Colon (tissue), 2 donors: ENCODE results near the gene PTPRJ.
"Not testable (repeated sequence)": the region's sequence is repeated elsewhere in the genome, so short reads cannot be mapped to it uniquely, and the experiment has no call there.

Source experiments
- FAIRE-seq: peaks from 2 replicates; lab custom pipeline; 2012; peaks lifted over from hg19 to GRCh38; lab: Jason Lieb, UNC
- donor health status: control.
- donor health status: control.

Gene PTPRJ

DNA sequence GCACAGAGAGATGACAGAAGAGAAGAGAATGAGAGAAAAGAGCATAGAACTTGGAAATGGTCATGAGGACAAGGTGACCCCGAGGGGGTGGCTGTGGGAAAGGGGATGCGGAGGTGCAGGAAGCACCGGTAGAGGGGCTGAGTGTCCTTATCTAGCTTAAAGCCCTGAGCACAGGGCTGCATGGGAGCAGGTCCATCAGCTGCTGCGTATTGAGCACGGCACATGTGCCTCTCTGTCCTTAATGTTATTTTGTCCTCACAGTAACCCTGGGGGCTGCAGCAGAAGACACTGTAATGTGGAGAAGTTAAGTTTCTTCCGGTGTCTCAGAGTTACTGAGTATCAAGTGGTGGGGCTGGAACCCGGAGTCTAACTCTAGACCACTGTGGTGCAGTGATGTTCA lies 141.9 kb downstream of the PTPRJ start:
- no peak for FAIRE-seq

DNA sequence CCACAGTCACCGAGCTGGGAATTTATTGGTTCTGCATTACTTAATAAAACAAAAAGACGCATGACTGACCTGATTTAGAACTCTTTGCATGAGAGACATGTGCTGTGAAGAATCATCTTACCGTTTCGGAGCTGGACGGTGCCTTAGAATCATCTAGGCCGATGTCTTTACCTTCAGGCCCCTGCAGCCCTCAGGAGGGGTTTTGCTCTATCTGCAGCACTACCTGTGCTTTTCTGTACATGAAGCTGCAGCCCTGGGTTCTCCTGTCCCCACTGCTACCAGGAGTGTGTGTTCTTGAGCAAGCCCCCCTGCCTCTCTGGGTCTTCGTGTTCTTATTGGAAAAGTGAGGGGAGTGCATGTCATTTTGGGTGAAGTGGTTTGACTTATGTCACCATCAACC lies 142.3 kb downstream of the PTPRJ start:
- no peak for FAIRE-seq

DNA sequence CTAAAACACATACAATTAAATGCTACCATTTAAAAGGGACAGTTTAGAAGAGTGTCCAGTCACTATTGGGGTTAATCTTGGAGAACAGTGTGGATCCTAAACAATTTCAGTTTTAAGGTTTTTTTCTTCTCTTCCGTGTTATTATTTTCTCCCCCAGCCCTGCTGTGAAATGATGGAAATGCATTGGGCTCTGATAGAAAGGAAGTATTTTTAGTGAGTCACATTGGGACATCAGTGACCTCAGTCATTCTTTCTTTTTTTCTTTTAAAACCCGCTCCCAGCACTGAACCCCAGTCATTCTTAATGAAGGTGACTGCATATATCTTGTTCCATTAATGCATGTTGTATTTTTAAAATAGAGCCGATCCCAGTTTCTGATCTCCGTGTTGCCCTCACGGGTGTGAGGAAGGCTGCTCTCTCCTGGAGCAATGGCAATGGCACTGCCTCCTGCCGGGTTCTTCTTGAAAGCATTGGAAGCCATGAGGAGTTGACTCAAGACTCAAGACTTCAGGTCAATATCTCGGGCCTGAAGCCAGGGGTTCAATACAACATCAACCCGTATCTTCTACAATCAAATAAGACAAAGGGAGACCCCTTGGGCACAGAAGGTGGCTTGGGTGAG lies 143.0 kb downstream of the PTPRJ start:
- no peak for FAIRE-seq

DNA sequence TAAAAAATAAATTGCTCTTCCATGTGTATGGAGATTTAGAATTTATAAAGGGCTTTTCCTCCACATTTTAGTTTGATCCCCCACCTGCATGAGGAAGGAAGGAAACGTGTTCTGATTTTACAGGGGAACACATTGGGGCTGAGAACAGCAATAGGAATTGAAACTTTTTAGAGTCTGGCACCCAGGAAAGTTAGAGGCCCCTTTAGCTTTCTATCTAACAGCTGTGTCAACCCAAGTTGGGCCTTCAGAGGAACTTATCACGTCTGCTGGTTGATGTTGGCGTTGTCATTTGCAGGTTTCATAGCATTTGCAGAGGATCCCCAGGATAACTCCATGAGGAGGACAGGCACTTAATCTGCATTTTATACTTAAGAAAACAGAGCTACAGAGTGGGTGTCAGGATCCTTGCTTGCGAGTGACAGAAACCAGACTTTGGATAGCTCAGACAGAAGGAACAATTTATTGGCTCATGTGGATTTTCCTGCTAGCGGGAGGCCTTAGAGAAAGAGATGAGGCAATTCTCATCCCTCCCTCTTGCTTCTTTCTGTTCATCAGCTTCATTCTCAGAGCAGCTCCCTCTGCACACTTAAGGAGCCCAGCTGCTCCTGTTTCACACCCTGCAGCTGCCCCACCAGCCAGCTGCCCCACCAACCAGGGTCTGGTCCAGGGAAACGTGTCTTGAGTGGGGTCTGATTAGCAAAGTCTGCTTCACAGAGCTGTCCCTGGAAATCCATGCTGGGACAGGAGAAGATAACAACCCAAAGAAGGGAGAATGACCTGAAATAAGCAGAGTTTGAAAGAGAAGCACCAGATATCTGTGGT lies 143.8 kb downstream of the PTPRJ start:
- FAIRE-seq: no peak

DNA sequence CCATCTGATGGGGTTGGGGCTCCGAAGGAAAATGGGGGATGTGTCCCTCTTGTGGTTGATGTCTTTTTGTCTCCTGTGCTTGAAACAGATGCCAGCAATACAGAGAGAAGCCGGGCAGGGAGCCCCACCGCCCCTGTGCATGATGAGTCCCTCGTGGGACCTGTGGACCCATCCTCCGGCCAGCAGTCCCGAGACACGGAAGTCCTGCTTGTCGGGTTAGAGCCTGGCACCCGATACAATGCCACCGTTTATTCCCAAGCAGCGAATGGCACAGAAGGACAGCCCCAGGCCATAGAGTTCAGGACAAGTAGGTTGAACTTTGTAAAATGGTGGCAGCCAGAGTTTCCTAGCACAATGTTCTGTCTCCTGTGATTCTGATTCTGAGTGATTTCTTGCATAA lies 144.5 kb downstream of the PTPRJ start:
- FAIRE-seq: no peak

DNA sequence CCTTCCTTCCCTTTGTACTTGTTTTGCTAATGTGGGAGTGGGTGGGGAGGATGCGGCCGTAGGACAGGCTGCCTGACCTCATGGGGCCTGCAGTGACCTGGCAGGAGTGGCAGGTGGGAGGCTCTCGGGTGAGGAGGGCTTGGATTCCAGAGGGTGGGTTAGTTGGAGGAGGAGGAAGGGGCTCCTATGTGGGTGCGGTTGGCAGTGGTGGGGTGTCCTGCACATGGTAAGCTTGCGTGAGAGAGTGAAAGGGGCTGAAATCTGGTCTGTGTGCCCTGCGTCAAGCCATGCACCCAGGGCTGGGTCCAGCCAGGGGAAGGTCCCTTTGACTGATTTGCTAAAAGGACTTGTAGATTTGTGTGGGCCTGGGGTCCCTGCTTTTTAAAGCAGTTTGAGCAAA lies 145.5 kb downstream of the PTPRJ start:
- FAIRE-seq: no peak

DNA sequence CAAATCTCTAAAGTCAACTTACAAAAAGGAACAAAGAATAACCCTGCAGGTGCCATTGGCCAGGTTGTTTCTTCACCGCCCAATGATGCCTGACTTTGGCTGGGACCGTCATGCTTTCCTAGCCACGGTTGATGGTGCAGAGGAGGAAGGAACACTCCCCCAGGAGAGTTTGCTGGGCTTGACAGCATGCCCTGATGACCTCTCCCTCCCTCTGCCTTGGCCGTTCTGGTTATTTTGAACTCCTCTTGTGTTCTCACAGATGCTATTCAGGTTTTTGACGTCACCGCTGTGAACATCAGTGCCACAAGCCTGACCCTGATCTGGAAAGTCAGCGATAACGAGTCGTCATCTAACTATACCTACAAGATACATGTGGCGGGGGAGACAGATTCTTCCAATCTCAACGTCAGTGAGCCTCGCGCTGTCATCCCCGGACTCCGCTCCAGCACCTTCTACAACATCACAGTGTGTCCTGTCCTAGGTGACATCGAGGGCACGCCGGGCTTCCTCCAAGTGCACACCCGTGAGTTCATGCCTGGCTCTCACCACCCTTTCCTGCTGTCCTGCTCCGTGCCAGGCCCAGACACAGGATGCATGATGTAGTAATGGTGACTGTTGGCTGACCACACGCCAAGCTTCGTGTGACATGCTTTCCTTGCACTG lies 147.3 kb downstream of the PTPRJ start:
- FAIRE-seq: no peak

DNA sequence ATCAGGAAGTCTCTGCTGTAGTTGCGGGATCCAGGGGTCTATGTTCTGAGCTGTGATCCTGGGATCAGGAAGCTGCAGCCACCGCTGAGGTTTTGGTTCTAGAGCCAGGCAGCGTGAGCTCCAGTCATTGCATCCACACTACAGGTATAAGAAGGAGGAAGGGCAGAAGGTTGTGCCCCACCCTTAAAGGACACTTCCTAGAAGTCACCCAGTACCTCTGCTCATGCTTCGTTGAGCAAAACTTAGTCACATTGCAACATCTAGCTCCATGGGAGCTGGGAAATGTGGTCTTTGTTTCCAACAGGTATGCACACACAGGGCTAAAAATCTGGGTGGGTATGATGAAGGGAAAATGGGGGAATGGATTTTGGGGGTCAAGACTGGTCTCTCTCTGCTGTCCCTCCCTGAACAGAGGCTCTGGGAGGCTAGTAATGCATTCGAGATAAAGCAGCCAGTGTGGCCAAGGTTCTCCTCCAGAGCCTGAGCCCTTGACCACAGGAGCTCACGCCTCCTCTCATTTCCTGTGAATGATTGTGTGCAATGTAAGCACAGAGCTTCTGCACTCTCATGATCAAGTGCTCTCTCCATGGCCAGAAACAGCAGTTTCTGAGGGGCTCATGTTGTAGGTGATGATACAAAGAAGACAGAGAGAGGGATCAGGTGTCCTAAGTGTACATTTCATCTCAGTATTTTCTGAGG lies 149.5 kb downstream of the PTPRJ start:
- no peak for FAIRE-seq

DNA sequence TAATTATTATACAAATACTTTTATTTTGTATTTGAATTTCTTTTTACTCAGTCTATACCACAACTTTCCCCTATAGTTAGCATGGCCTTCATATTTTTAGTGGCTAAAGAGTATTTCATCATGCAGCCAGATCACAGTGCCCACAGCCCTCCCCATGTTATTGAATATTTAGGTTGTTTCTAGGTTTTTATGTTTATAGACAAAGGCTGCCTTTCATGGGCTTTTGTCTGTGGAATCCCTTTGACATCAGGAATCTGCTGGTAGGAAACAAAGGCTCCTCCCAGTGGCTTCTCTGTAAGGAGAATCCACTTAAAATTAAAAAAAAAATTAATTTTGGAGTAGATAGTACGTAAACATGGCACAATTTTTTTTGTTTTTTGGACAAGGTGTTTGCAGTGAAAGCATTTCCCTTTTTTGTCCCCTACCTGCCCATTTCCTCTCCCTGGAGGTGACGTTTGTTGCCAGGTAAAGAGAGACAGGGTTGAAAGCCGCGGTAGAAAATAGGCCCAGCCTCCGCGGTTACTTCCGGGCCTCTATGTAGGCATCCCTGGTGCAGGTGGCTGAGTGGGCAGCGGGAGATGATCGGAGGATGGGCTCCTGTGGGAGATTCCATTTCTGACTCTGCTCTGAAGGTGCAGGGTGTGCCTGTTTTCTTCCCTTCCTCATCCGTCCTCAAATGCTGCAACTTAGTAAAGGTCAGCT lies 154.0 kb downstream of the PTPRJ start:
- FAIRE-seq: no peak

DNA sequence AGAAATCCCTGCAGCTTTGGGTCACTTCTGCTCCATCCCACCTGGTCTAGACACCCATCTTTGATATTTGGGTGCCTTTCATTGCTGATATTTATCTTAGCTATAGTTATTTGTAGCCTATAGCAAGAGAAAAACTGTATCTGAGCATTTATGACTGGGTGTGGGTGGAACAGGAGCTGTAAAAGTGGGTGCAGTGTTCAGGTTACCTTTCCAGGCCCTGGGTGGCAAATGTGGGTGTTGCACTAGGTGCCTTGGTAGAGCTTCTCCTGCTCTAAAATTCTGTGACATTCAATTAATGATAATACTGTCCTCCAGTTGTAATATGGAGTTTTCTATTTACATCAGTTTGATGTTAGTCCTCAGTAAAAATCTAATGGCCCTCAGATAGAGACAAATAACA lies 157.9 kb downstream of the PTPRJ start:
- no peak for FAIRE-seq

DNA sequence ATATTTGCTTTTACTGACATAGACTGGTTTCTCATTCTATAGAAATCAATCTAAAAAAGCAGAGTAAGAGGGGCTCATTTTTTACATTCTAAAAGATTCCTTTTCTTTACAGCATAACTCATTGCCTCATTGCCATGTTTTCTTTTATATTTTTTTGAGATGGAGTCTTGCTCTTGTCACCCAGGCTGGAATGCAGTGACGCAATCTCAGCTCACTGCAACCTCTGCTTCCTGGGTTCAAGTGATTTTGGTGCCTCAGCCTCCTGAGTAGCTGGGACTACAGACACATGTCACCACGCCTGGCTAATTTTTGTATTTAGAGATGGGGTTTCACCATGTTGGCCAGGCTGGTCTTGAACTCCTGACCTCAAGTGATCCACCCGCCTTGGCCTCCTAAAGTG lies 159.5 kb downstream of the PTPRJ start:
- not testable (repeated sequence) for FAIRE-seq

DNA sequence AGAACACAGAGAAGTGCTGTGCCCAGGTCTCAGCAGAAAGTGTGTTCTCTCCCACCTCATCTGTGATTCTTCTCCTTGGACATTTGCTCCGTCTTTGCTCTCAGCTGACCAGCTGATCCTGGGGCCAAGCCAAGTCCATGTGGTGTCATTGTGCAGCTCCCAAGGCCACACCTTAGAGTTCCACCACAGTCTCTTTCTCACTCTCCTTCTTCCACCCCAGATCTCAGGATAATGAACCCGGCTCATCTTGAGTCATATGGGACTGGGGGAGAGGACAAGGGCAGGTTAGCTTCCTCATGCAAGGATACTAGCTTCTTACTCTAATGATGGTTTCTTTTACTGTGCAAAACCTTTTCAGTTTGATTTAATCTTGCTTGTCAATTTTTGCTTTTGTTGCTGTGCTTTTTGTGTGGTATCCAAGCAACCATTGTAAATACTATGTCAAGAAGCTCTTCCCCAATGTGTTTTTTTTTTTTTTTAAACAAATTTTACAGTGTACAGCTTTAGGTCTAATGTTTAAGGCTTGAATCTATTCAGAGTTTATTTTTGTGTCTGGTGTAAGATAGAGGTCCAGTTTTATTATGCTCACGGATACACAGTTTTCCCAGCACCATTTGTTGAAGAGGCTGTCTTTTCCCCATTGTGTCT lies 161.2 kb downstream of the PTPRJ start:
- FAIRE-seq: no peak

DNA sequence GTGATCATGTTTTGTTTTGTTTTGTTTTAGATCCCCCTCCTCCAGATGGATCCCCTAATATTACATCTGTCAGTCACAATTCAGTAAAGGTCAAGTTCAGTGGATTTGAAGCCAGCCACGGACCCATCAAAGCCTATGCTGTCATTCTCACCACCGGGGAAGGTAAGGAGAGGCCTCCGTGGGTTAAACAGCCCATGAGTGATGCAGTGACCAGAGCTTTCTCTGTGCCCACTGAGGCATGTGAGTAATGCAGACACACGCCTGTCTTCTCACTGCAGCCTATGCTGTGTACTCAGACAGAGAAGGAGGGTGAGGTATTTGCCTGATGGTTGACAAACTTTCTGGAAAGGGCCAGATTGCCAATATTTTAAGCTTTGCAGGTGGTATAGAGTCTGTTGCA lies 162.5 kb downstream of the PTPRJ start:
- FAIRE-seq: no peak

DNA sequence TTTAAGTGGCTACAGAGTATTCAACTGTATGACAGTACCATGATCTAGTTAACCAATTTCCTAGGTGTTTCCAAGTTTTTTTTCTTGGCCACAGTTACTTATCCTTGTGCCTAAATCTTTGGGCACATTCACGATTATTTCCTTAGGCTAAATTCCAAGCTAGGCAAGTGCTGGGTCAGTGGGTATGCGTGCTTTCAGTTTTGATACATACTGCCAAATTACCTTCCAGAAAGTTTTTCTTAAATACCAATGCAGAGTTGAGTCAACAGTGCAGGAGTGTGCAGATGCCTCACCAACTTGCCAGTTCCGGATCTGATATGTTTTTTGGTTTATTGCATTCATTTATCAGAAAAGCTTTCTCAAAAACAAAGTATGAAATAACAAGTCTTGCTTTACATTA lies 168.4 kb downstream of the PTPRJ start:
- FAIRE-seq: no peak

DNA sequence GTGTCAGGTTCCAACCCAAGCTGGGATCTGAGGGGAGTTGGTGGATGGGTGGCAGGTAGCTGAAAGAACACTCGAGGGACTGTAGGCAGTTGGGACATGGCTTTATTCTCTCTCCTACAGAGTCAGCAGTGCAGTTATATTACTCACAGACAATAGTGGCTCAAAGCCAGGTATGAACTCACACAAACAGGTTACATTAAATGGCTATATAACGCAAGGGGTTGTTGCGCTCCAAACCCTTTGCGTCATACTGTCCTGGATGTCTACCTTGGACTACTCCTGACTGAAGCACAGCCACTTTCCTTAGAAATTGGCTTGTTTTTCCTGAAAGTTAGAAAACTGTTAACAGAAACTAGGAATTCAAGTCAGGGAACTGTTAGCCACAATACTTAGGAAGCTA lies 169.9 kb downstream of the PTPRJ start:
- no peak for FAIRE-seq

DNA sequence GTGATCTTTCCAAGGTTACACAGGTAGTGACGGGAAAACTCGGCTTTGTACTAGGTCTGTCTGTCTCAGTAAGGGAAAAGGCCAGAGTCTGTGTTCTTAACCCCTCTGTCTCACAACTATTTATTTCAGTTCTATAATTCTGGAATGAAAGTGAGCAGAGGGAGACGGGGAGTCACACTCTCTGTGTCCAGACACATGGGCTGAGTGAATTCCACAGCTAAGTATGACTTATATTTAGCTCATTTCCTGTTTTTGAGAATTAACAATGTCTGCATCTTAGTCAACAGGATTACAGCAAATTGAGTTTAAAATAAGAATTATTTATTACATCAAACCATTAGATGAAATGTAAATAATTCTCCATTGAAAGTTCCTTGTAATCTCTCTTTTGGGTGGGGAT lies 173.8 kb downstream of the PTPRJ start:
- no peak for FAIRE-seq

DNA sequence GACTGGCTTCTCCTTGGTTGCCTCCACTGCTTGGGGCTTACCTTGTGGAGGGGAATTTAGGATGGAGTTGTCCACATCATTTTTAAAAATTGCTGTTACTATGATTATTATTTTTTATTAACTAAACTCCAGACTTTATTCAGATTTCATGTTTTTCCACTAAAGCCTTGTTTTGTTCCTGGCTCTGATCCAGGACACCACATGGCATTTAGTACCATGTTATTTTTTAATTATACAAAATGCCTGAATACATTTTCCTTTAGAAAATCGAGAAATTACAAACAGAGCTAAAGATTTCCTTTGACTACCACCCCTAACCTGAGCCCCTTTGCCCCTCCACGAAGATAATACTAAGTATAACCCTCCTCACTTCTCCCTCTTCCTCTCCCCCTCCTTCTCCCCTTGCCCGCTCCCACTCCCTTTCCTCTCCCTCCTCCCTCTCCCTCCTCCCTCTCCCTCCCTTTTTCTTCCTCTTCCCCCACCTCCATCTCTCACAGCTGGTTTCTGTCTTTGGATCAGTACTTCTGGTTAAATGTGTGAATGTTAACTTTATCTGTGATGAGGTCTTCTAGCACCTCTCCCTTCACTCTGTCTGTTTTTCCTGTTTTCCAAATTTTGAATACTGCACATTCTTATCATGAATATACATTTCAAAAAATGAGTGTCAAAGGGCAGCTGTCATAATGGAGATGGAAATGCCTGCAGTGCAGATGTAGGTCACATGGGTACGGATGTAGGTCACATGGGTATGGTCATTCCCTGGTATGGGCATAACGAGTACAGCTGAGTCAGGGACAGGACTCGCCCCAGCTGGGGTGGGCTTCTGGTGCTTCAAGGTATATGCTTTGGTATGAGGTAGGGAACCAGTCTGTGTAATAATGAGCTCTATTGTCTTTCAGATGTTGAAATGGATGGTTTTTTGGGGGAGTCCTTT lies 181.9 kb downstream of the PTPRJ start:
- FAIRE-seq: no peak

DNA sequence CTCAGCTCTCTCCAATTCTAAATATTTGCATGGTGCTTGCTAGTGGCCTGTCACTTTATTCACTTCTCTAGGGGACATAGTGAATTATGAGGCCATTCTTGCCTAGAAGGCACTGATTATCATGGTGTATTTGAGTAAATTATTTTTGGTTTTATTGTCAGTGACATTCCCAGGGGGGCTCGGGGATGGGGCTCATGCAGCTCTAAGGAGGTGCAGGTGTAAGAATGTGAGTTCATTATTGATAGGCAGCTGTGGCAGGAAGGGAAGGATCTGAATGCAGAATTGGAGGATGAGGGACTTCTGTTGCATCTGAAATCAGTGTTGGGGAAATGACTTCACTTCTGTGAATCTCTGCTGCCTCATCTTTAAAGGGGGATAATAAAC lies 182.5 kb downstream of the PTPRJ start:
- FAIRE-seq: no peak

DNA sequence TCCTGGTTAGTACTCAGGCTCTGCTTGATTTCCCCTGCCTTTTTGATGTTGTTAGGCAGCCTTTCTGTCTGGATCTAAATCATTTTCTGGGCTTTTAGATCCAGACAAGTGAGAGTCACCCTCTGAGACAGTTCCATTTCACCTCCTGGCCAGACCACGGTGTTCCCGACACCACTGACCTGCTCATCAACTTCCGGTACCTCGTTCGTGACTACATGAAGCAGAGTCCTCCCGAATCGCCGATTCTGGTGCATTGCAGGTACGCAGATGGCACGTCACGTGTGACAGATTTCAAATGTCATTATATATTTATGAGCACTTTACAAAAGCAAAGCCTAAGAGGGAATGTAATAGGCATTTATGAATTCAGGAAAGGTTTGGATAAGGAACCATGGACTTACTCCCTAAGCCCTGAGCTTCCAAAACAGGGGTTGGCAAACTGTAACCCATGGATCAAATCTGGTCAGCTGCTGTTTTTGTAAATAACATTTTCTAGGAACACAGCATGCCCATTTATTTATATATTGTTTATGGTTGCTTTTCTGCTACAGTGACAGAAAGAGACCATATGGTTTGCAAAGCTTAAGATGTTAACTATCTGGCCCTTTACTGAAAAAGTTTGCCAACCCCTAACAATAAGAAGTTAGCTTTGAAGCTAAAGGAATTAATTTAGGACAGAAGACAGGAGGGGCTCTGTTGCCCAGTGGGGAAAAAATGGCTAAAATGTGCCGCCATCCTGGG lies 183.2 kb downstream of the PTPRJ start:
- FAIRE-seq: no peak

DNA sequence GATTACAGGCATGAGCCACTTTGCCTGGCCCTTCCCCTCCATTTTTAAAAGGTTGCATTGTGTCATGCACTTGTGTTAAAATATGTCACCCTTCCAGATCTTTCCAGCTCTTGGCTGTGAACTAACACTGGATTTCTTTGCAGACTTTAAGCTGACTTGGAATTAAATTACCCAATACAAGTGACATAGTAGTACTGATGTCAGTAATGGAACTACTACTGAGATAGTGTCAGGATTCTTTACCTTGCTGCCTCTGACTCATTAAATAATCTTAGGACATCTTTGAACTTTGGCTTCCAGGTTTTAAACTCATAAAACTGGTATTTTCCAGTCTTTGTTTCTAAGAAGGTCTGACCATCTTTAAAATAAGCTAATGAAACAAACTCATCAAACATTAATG lies 184.5 kb downstream of the PTPRJ start:
- no peak for FAIRE-seq
